ENCODE data around the gene SLC35E4. TPM values are rescaled to one million over a fixed set of nuclear protein-coding genes. Genes with fewer than 3 reads are reported as not detected.
"Not testable (repeated sequence)": the region's sequence is repeated elsewhere in the genome, so short reads cannot be mapped to it uniquely, and the experiment has no call there.

The SLC35E4 gene
- total RNA-seq, 1 experiment from 2014 or later: 5.3 TPM

DNA sequence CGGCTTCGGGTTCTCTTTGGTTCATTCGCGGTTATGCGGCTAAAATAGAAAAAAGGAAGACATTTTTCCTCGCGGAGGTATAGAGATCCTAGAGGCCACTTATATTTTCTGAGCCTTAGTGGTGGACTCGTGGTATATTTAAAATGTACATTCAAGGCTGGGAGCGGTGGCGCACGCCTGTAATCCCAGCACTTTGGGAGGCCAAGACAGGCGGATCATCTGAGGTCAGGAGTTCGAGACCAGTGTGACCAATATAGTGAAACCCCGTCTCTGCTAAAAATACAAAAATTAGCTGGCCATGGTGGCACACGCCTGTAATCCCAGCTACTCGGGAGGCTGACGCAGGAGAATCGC, 43.2 kb upstream of the SLC35E4 start:
- H3K27me3 Mint-ChIP-seq (ENCODE audit: low read depth): peaks cover 24% of the 10 kb centered on the region

DNA sequence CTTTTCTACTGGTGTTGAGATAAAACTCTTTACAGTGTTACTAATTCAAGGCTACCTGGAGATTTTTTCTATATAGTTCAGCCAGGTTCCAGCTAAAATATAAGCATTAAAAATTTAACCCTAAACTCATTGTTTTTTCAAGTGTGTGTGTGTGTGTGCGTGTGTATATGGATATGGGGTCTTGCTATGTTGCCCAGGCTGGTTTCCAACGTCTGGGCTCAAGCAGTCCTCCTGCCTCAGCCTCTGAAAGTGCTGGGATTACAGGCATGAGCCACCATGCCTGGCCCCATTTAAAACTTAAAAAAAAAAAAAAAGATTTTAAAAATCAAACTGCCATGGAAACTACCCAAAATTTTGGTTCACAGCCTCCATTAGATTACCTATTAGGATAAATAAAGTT, 39.4 kb upstream of the SLC35E4 start:
- POLR2A ChIA-PET: no interaction called here
- peaks cover 24% of the 10 kb centered on the region for H3K27me3 Mint-ChIP-seq (ENCODE audit: low read depth)
- DNase-seq (ENCODE audit: low spot score) (no peak), ATAC-seq (no peak)
- H3K36me3 Mint-ChIP-seq: no peaks in the 10 kb centered on the region
- H3K4me3 Mint-ChIP-seq: no peak overlapping the region
- CTCF ChIA-PET: interaction anchor here (1.0 to 2.1 kb wide), 3 partner anchors 10 to 41 kb away, joined by 3 to 10 read pairs (median 4); partner anchors contain the start of gene TCN2
- TF ChIP-seq ZNF121 (CRISPR knock-in tag; IDR thresholded peaks at IDR 0.05) (peak; percentile 57; the same call in 1 of the 2 replicates), ATF3 (CRISPR knock-in tag; conservative IDR thresholded peaks at IDR 0.05) (no peak)
- H3K4me1 Mint-ChIP-seq: no peaks in the 10 kb centered on the region
- no peak overlapping the region for H3K27ac Mint-ChIP-seq
- peaks cover 3% of the 10 kb centered on the region; the same call in 1 of the 2 replicates for H3K9me3 Mint-ChIP-seq

More for the DNA sequence above, 43.2 kb upstream of the SLC35E4 start:
- H3K36me3 Mint-ChIP-seq: peaks cover 19% of the 10 kb centered on the region
- not testable (repeated sequence) for H3K4me3 Mint-ChIP-seq; ATAC-seq; H3K4me1 Mint-ChIP-seq; H3K9me3 Mint-ChIP-seq; DNase-seq (ENCODE audit: low spot score); H3K27ac Mint-ChIP-seq
- ChIA-PET CTCF (interaction anchor here (1.0 to 1.4 kb wide), 5 partner anchors 14 to 166 kb away, joined by 3 to 9 read pairs (median 4); no protein-coding TSS in a partner anchor), POLR2A (interaction anchor here (1.2 kb wide), 1 partner anchor 14 kb away, joined by 3 read pairs; no protein-coding TSS in a partner anchor)
- TF ChIP-seq GTF2I (CRISPR knock-in tag; conservative IDR thresholded peaks at IDR 0.05): 0 out of 2 replicates have a peak, but pooled peaks have one; percentile 52

- Mint-ChIP-seq H3K36me3 (no peaks in the 10 kb centered on the region), H3K4me3 (no peak overlapping the region), H3K9me3 (peaks cover 4% of the 10 kb centered on the region; the same call in 1 of the 2 replicates), H3K27ac (no peak overlapping the region), H3K27me3 (ENCODE audit: low read depth) (peaks cover 24% of the 10 kb centered on the region), H3K4me1 (no peaks in the 10 kb centered on the region; the same call in 1 of the 2 replicates)
- ATAC-seq (no peak), DNase-seq (ENCODE audit: low spot score) (no peak)
- ChIA-PET POLR2A (interaction anchor here (0.7 kb wide), 1 partner anchor 9 kb away, joined by 3 read pairs; no protein-coding TSS in a partner anchor), CTCF (interaction anchor here (0.8 to 2.1 kb wide), 5 partner anchors 10 to 209 kb away, joined by 3 to 10 read pairs (median 3); partner anchors contain the start of gene TCN2)
- TF ChIP-seq HMGA2 (CRISPR knock-in tag; IDR thresholded peaks at IDR 0.05) (no peak), NR3C1 (CRISPR knock-in tag; conservative IDR thresholded peaks at IDR 0.05; ENCODE audit: low read depth) (no peak), SMAD3 (CRISPR knock-in tag; IDR thresholded peaks at IDR 0.05; ENCODE audit: borderline replicate concordance) (no peak), NFYB (CRISPR knock-in tag; conservative IDR thresholded peaks at IDR 0.05; ENCODE audit: low read depth) (no peak), GRHL2 (CRISPR knock-in tag; IDR thresholded peaks at IDR 0.05; ENCODE audit: insufficient replicate concordance, severe bottlenecking) (no peak), ZNF425 (CRISPR knock-in tag; conservative IDR thresholded peaks at IDR 0.05) (no peak), JAZF1 (CRISPR knock-in tag; IDR thresholded peaks at IDR 0.05) (no peak), STAT6 (CRISPR knock-in tag; conservative IDR thresholded peaks at IDR 0.05; ENCODE audit: low read depth) (no peak)
- TF ChIP-seq, protein P1, sequence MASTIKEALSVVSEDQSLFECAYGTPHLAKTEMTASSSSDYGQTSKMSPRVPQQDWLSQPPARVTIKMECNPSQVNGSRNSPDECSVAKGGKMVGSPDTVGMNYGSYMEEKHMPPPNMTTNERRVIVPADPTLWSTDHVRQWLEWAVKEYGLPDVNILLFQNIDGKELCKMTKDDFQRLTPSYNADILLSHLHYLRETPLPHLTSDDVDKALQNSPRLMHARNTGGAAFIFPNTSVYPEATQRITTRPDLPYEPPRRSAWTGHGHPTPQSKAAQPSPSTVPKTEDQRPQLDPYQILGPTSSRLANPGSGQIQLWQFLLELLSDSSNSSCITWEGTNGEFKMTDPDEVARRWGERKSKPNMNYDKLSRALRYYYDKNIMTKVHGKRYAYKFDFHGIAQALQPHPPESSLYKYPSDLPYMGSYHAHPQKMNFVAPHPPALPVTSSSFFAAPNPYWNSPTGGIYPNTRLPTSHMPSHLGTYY (CRISPR knock-in tag; IDR thresholded peaks at IDR 0.05): no peak
Observed at GRCh38 chr22:30596886-30597285, 38.7 kb upstream of the SLC35E4 start.

Measured in WTC11 (cell line).